ENCODE data around the gene CD8B. TPM values are rescaled to one million over a fixed set of nuclear protein-coding genes. Genes with fewer than 3 reads are reported as not detected.

The CD8B gene
- total RNA-seq, 2 donors from 2014 or later: 1.5 to 1.8 TPM

GRCh38 chr2:86806059-86806857 is 55.4 kb downstream of the CD8B start:
- Histone ChIP-seq H3K9ac (ENCODE audit: low read depth in 2 of 2, low read length in 2 of 2) (no peak overlapping the region), H3K9me3 (no peaks in the 10 kb centered on the region), H3K4me3 (no peak overlapping the region), H3K27me3 (peaks cover 17% of the 10 kb centered on the region), H3K36me3 (no peaks in the 10 kb centered on the region), H3K27ac (no peak overlapping the region), H3K4me1 (no peaks in the 10 kb centered on the region)
- no peak for TF ChIP-seq CTCF (IDR thresholded peaks at IDR 0.05)
- DNase-seq: no peak
- intact Hi-C loops (cut with DNase I): no loop called here

GRCh38 chr2:86800856-86801567 is 60.7 kb downstream of the CD8B start:
- Histone ChIP-seq H3K4me3 (no peak overlapping the region), H3K27me3 (no peaks in the 10 kb centered on the region), H3K9ac (ENCODE audit: low read depth in 2 of 2, low read length in 2 of 2) (no peak overlapping the region), H3K27ac (no peak overlapping the region), H3K9me3 (no peaks in the 10 kb centered on the region), H3K4me1 (no peaks in the 10 kb centered on the region), H3K36me3 (no peaks in the 10 kb centered on the region)
- no peak for TF ChIP-seq CTCF (IDR thresholded peaks at IDR 0.05)
- intact Hi-C loops (cut with DNase I): no loop called here
- DNase-seq: no peak

GRCh38 chr2:86794861-86795260 is 66.8 kb downstream of the CD8B start:
- no peak overlapping the region for H3K4me3 ChIP-seq

GRCh38 chr2:86793752-86794151 is 67.9 kb downstream of the CD8B start:
- no peak for DNase-seq
- TF ChIP-seq CTCF (IDR thresholded peaks at IDR 0.05): no peak

More at GRCh38 chr2:86794861-86795260, 66.8 kb downstream of the CD8B start:
- H3K4me1 ChIP-seq: no peaks in the 10 kb centered on the region
- H3K36me3 ChIP-seq: no peaks in the 10 kb centered on the region
- intact Hi-C loops (cut with DNase I): no loop called here
- H3K9ac ChIP-seq (ENCODE audit: low read depth in 2 of 2, low read length in 2 of 2): no peak overlapping the region
- DNase-seq: no peak
- TF ChIP-seq CTCF (IDR thresholded peaks at IDR 0.05): no peak
- no peak overlapping the region for H3K27ac ChIP-seq
- H3K27me3 ChIP-seq: peaks cover 35% of the 10 kb centered on the region
- no peaks in the 10 kb centered on the region for H3K9me3 ChIP-seq

GRCh38 chr2:86791573-86791972 is 70.1 kb downstream of the CD8B start:
- DNase-seq: no peak
- no peak for TF ChIP-seq CTCF (IDR thresholded peaks at IDR 0.05)
- intact Hi-C loops (cut with DNase I): no loop called here
- Histone ChIP-seq H3K4me3 (no peak overlapping the region), H3K36me3 (no peaks in the 10 kb centered on the region), H3K27me3 (peaks cover 50% of the 10 kb centered on the region), H3K4me1 (no peaks in the 10 kb centered on the region), H3K27ac (no peak overlapping the region), H3K9ac (ENCODE audit: low read depth in 2 of 2, low read length in 2 of 2) (no peak overlapping the region), H3K9me3 (no peaks in the 10 kb centered on the region)

More at GRCh38 chr2:86793752-86794151, 67.9 kb downstream of the CD8B start:
- Histone ChIP-seq H3K27ac (no peak overlapping the region), H3K9ac (ENCODE audit: low read depth in 2 of 2, low read length in 2 of 2) (no peak overlapping the region), H3K27me3 (peaks cover 46% of the 10 kb centered on the region), H3K4me1 (no peaks in the 10 kb centered on the region), H3K4me3 (no peak overlapping the region), H3K9me3 (no peaks in the 10 kb centered on the region), H3K36me3 (no peaks in the 10 kb centered on the region)
- intact Hi-C loops (cut with DNase I): no loop called here
